Measurements from ENCODE around the gene LRP1. TPM values are rescaled to one million over a fixed set of nuclear protein-coding genes. Genes with fewer than 3 reads are reported as not detected.

The LRP1 gene
- total and polyA plus RNA-seq, 2 of the 4 experiments (the other 2 are of a cell fraction): 73.1 to 142 TPM

- BruUV-seq (replicated peaks): no TSS peak
- ChIA-PET POLR2A (ENCODE audit: unreplicated experiment) (interaction anchor here (0.6 kb wide), 1 partner anchor 184 kb away, joined by 8 read pairs; no protein-coding TSS in a partner anchor), CTCF (interaction anchor here (0.9 to 2.7 kb wide), 8 partner anchors 9 to 116 kb away, joined by 3 to 13 read pairs (median 5); partner anchors contain the start of gene STAT6)
- H3K23ac ChIP-seq (ENCODE audit: low read depth, low read length): no peak overlapping the region
- H3K56ac ChIP-seq (ENCODE audit: extremely low read depth, insufficient read depth, low read length): no peak overlapping the region
- H3K4me2 ChIP-seq (ENCODE audit: low read depth, low read length): no peak overlapping the region
- H2BK15ac ChIP-seq (ENCODE audit: low read depth, low read length): no peak overlapping the region
- no peak overlapping the region for H3K27ac ChIP-seq (ENCODE audit: insufficient read depth, low read length)
- no peaks in the 10 kb centered on the region for H3K36me3 ChIP-seq (ENCODE audit: control insufficient read depth, insufficient read depth, low read length)
- no peak overlapping the region for H4K8ac ChIP-seq (ENCODE audit: low read depth in 2 of 2, low read length in 2 of 2)
- H2AFZ ChIP-seq (replicated peaks; ENCODE audit: low read length, poor library complexity): peak overlapping the region; percentile 56
- peaks cover 3% of the 10 kb centered on the region for H3K4me1 ChIP-seq (ENCODE audit: control insufficient read depth, insufficient read depth, low read length)
- peaks cover 0 to 2% of the 10 kb centered on the region in 2 experiments; a peak in 1 of 4 replicates for H3K79me1 ChIP-seq (ENCODE audit: low read depth in 1 of 2, low read length in 2 of 2)
- dilution Hi-C loops (cut with HindIII; ENCODE audit: low sequenced_read_pairs, unreplicated experiment) (no loop called here), in situ Hi-C loops (cut with MboI; ENCODE audit: low sequenced_read_pairs) (loop anchor here (5.0 kb wide), 1 partner anchor 53 kb away; no protein-coding TSS in a partner anchor), intact Hi-C loops (cut with micrococcal nuclease) (loop anchor here (2.0 kb wide), 2 partner anchors 51 to 59 kb away; no protein-coding TSS in a partner anchor)
- no peak overlapping the region for H3K9ac ChIP-seq (ENCODE audit: low read depth, low read length)
- DNase-seq (no peak), ATAC-seq (ENCODE audit: low read depth) (no peak)
- TF ChIP-seq, protein P1, sequence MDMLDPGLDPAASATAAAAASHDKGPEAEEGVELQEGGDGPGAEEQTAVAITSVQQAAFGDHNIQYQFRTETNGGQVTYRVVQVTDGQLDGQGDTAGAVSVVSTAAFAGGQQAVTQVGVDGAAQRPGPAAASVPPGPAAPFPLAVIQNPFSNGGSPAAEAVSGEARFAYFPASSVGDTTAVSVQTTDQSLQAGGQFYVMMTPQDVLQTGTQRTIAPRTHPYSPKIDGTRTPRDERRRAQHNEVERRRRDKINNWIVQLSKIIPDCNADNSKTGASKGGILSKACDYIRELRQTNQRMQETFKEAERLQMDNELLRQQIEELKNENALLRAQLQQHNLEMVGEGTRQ (IDR thresholded peaks at IDR 0.05; ENCODE audit: low read depth, low read length): no peak
- TF ChIP-seq MXI1 (IDR thresholded peaks at IDR 0.05; ENCODE audit: borderline replicate concordance, low read depth, low read length) (no peak), RCOR1 (IDR thresholded peaks at IDR 0.05; ENCODE audit: insufficient replicate concordance, low read length) (no peak), CEBPB (IDR thresholded peaks at IDR 0.05; ENCODE audit: low read depth, low read length) (no peak), FOS (IDR thresholded peaks at IDR 0.05; ENCODE audit: low read depth, low read length) (no peak), NFE2L2 (IDR thresholded peaks at IDR 0.05; ENCODE audit: low read depth, low read length) (no peak), SMC3 (IDR thresholded peaks at IDR 0.05; ENCODE audit: low read depth, low read length) (no peak), BHLHE40 (IDR thresholded peaks at IDR 0.05; ENCODE audit: low read depth, low read length) (no peak), POLR2A (IDR thresholded peaks at IDR 0.05; ENCODE audit: low read depth, low read length) (no peak), CHD1 (IDR thresholded peaks at IDR 0.05; ENCODE audit: low read depth, low read length) (no peak), MAZ (IDR thresholded peaks at IDR 0.05; ENCODE audit: borderline replicate concordance, low read depth, low read length) (no peak), MAFK (IDR thresholded peaks at IDR 0.05; ENCODE audit: low read depth, low read length) (no peak)
- H2BK5ac ChIP-seq (ENCODE audit: low read depth, low read length, poor library complexity, severe bottlenecking): no peak overlapping the region
- WGBS, 2 experiments (ENCODE audit: extremely low coverage in 2 of 2, insufficient read length in 1 of 2): no CpG with 5 or more reads among the region's 2 CpGs
- H2BK20ac ChIP-seq (ENCODE audit: low read depth, low read length): no peak overlapping the region
- H3K27me3 ChIP-seq (ENCODE audit: control insufficient read depth, insufficient read depth, low read length): no peaks in the 10 kb centered on the region
- peaks cover 5% of the 10 kb centered on the region for H3K9me1 ChIP-seq (ENCODE audit: insufficient read depth, low read length)
- H2AK9ac ChIP-seq (replicated peaks; ENCODE audit: low read depth, low read length, poor library complexity): no peak overlapping the region
- H3K4me3 ChIP-seq (ENCODE audit: insufficient read depth, low read depth, low read length): no peak overlapping the region
- no peaks in the 10 kb centered on the region for H4K20me1 ChIP-seq (ENCODE audit: insufficient read depth, low read length)
- no peak overlapping the region; the same call in 1 of the 2 replicates for H2AK5ac ChIP-seq (ENCODE audit: low read depth, low read length)
- H3K14ac ChIP-seq (replicated peaks; ENCODE audit: low read depth, low read length): no peak overlapping the region
- H2BK120ac ChIP-seq (ENCODE audit: low read depth, low read length): no peak overlapping the region
- no peak overlapping the region for H3K4ac ChIP-seq (ENCODE audit: low read depth, low read length)
- H4K5ac ChIP-seq (ENCODE audit: low read depth, low read length): no peak overlapping the region
- no peaks in the 10 kb centered on the region; the same call in 1 of the 2 replicates for H3K9me3 ChIP-seq (ENCODE audit: control insufficient read depth, insufficient read depth, low read length)
- H4K91ac ChIP-seq (ENCODE audit: insufficient read depth, low read depth, low read length): no peak overlapping the region
- H3K18ac ChIP-seq (ENCODE audit: low read depth, low read length): no peak overlapping the region
Observed at GRCh38 chr12:57123813-57124212, 4.5 kb upstream of the LRP1 start.

Data from IMR-90 (cell line).